ENCODE measurements around the gene GNL3L.

DNA sequence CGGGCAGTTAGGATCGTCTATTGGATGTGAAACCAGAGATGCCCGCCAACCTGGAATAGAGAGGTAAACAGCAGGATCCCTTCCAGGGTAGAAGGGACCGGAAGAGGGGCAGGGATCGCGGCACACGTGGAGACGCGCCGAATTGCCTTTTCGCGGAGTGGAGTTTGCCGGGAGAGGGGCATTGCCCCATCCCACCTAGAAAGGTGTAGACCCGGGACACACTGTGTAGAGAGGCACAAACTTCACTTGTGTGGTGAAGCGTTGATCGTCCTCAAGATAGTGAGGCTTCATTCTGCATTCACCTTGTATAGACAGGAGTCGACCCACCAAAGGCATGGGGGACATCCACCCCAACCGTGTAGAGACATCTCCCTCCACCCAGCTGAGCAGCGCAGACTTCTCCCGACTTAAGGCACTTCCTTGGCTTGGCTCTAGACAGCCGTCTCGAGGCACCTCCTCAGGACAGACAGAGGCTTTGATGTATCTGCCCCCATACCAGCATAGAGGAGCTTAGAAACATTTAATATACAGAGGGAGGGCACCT lies 410 bp downstream of the GNL3L start:
- TF ChIP-seq, protein P1, sequence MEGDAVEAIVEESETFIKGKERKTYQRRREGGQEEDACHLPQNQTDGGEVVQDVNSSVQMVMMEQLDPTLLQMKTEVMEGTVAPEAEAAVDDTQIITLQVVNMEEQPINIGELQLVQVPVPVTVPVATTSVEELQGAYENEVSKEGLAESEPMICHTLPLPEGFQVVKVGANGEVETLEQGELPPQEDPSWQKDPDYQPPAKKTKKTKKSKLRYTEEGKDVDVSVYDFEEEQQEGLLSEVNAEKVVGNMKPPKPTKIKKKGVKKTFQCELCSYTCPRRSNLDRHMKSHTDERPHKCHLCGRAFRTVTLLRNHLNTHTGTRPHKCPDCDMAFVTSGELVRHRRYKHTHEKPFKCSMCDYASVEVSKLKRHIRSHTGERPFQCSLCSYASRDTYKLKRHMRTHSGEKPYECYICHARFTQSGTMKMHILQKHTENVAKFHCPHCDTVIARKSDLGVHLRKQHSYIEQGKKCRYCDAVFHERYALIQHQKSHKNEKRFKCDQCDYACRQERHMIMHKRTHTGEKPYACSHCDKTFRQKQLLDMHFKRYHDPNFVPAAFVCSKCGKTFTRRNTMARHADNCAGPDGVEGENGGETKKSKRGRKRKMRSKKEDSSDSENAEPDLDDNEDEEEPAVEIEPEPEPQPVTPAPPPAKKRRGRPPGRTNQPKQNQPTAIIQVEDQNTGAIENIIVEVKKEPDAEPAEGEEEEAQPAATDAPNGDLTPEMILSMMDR (IDR thresholded peaks at IDR 0.05; ENCODE audit: extremely low read depth in 1 of 2, insufficient read depth in 1 of 2, low read depth in 1 of 2, low read length in 2 of 2), result no peak
- TF ChIP-seq GATA2 (IDR thresholded peaks at IDR 0.05; ENCODE audit: insufficient read depth, insufficient read length, low read depth, low read length) (no peak), POLR2A (IDR thresholded peaks at IDR 0.05; ENCODE audit: low read depth, low read length) (no peak)
